HG02852 (cell line): ENCODE results near the gene ATF6.
"Not testable (repeated sequence)": the region's sequence is repeated elsewhere in the genome, so short reads cannot be mapped to it uniquely, and the experiment has no call there.

Experiments
- ATAC-seq: cut with Tn5 transposase; IDR thresholded peaks from one replicate; pipeline ENCODE4 v1.9.1; 2021; ENCODE audit warnings: mild to moderate bottlenecking, moderate library complexity; ENCODE audit not compliant: unreplicated experiment

ATF6 gene, protein sequence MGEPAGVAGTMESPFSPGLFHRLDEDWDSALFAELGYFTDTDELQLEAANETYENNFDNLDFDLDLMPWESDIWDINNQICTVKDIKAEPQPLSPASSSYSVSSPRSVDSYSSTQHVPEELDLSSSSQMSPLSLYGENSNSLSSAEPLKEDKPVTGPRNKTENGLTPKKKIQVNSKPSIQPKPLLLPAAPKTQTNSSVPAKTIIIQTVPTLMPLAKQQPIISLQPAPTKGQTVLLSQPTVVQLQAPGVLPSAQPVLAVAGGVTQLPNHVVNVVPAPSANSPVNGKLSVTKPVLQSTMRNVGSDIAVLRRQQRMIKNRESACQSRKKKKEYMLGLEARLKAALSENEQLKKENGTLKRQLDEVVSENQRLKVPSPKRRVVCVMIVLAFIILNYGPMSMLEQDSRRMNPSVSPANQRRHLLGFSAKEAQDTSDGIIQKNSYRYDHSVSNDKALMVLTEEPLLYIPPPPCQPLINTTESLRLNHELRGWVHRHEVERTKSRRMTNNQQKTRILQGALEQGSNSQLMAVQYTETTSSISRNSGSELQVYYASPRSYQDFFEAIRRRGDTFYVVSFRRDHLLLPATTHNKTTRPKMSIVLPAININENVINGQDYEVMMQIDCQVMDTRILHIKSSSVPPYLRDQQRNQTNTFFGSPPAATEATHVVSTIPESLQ

DNA sequence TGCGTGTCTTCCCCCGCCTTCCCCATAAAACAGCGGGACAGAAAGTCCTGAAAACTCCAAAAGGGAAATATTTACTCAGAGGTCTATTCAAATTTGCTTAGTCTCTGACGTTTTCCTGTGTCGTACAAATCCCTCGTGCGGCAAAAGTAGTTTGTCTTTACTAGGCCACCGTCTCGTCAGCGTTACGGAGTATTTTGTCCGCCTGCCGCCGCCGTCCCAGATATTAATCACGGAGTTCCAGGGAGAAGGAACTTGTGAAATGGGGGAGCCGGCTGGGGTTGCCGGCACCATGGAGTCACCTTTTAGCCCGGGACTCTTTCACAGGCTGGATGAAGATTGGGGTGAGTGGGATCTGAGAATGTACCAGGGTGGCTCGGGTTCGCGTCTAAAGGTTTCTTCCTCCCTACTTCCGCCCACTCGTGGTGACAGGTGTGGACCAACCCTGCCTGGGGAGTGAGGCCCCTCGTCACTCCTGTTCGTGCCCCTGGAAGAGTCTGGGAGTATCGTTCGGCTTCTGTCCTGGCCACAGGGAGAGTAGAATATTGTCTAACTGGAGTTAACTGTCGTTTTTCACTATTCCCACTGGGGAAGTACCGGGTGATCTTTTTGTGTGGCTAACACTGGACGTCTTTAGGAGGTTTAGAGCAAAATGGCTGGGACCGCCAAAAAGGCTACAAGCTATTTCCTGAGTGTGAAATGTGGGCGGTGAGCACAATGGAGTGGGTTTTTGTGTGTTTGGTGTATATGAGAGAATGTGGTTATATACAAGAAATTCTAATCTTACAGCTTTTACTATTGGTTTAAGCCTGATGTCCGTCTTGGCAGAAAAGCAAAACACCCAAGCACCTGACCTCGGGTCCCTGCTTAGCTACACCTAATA lies at the start of gene ATF6:
TSS of gene ATF6 (plus strand) at position 219 of the 880 bp plus-strand sequence. CDS start at position 260, 41 bp downstream.
- ATAC-seq: peak; percentile 68

DNA sequence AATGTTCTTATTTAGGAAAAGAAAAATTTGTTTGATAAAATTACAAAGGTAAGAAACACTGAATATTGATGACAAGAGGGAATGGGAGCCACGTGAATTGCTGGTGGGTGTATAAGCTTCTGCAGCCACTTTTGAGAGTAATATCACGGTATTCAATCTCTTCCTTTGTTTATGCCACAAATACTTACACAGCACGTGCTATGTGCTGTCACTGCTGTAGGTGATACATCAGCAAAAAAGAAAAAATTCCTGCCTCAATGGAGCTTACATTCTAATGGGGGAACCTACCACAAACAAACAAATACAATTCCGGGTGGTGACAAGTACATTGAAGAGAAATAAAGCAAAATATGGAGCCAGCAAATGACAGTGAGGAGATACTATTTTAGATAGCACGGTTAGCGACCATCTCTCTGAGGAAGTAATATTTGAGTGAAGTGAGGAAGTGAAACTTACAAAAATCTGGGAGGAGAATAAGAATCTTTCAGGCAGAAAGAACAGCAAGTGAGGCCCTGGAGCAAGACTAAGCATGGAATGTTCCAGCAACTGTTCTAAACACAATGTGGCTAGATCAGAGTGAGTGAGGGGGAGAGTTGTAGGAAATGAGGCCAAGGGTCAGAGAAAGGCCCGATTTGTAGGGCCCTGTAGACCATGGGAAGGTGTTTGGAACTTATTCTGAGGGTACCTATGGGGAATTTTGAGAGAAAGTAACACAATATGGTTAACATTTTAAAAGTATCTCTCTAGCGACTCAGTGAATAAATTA lies 47.4 kb upstream of the ATF6 start:
- peak; percentile 47 for ATAC-seq

DNA sequence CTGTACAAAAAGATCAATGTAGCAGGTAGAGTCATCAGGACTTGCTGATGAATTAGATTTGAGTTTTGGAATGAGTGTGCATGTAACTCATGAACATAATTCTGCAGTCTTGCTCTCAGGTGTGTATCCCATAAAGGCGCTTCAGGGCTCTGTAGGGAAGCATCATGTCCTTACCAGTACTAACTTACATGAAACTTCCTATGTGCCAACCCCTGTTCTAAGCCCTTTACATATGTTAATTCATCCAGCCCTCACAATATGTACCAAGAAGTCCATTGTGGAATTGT lies 46.9 kb upstream of the ATF6 start:
- ATAC-seq: peak; percentile 47

DNA sequence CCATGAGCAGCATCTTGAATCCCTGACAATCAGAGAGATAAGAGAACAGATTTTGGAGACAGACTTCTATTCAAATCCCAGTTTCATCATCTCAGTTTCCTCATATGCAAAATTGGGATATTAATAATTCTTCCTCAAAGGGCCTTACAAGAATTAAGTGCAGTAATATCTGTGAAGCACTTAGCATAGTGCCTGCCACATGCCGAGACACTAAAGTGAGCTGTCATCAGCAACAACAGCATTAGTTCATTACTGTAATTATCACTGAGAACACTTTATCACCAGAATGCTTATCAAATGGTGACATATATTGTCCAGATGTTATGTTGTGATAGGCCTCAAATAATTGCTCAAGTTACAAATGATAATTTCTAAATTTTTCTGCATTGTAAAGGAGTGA lies 45.7 kb upstream of the ATF6 start:
- ATAC-seq: no peak

DNA sequence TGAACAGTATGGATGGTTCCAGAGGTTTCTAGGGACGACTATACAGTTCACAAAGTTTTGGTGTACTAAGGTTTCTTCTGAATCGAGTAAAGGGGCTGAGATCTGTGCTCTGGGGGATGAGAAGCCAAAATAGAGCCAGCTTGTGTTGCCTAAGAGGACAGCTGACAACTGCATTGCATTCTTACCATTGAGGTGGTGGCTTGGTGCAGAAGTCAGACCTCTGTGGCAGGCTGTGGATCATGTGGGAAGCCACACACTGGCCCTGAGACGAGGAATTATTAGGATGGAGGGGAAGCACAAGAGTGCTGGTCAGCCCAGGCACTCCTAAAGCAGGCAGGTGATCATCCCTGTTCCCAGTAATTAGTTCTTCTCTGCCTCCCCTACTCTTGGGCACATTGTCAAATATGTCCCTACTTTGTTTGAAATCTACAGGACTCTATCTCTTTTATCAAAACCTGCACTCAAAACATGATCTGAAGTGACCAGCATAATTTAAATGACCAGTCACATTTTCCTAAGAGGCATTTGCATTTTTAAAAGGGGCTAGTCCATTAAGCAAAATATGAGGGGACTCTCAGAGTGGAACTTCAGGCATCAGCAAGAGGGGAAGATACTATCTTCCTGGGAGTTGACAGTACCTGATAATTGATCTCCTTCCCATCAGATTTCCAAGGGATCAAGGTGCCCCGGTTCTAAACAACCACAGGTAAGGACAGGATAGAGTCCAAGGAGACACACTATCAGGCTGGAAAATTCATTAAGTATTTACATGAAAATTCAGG lies 45.0 kb upstream of the ATF6 start, which contains the start of gene FCRLB:
TSS of gene FCRLB (plus strand) at position 589 of the 782 bp plus-strand sequence. CDS start 1,129 bp downstream, outside the sequence.
- ATAC-seq: no peak

DNA sequence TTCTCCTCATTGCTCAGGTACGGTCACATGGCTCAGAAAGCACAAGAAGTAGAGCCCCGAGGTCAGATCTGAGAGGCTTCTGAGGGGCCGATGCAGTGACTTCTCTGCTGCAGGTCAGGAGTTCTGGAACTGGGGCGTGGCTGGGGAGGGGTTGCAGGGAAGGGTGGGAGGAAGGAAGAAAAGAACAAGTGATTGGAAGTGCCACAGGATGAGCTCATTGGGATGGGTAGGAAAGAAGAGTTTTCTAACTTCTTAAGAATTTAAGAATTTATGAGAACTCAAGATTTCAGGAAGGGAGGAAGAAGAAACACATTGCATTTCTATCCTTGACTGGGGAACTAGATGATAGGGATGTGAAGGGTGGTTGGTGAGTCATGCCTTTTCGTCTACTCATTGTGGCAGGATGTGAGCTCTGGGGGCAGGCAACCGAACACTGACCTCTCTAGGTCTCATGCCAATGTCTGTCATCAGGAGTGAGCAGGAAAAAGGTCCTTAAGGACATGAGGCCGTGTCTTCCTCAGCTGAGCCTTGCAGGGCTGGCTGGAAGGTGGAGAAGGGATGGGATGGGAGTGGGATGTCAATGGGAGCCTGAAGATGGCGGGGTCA lies 44.3 kb upstream of the ATF6 start:
- ATAC-seq: no peak

DNA sequence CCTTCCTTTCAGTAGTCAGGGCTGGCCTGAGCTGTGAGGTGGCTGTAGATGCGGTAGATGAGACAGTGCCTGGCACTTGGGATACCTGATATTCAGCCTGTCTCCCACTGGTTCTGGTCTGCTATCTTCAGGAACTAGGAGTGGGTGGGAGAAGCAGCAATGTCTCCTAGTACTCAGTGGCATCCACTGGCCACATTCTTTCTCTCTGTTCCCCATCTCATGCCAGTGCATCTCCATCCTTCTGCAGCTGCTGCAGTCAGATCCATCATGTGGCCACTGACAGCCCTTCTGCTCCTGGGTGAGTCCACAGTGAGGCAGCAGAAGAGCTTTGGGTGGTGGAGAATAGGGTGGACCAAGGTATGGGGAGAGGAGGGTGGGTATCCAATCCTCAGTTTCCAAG lies 43.7 kb upstream of the ATF6 start:
- ATAC-seq: no peak

DNA sequence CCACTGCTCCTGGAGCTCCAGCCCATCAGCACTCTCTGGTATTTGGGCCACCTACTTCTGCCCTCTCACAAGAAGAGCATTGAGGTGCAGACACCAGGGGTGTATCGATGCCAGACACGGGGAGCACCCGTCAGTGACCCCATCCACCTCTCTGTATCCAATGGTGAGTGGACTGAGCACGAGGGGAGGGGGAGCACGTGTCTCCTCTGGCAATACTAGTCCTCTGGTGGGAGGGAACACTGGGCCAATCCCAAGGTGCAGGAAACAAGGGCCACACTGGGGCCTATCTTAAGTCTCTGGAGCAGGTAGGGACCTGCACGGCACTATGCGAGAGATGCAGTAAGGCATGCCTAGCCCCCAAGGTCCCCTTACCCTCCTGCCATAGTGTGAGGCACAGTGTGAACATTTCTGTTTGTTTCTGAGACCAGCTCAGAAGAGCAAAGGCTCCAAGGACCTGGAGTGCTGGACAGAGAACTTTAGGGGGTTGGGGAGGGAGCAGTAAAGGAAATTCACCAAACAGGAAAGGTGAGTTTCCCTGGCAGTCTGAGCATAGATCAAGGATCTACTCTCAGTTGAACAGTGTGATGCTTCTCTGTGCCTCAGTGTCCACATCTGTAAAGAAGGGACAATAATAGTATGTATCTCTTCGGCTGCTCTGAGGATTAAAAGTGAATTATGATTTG lies 42.5 kb upstream of the ATF6 start:
- no peak for ATAC-seq

DNA sequence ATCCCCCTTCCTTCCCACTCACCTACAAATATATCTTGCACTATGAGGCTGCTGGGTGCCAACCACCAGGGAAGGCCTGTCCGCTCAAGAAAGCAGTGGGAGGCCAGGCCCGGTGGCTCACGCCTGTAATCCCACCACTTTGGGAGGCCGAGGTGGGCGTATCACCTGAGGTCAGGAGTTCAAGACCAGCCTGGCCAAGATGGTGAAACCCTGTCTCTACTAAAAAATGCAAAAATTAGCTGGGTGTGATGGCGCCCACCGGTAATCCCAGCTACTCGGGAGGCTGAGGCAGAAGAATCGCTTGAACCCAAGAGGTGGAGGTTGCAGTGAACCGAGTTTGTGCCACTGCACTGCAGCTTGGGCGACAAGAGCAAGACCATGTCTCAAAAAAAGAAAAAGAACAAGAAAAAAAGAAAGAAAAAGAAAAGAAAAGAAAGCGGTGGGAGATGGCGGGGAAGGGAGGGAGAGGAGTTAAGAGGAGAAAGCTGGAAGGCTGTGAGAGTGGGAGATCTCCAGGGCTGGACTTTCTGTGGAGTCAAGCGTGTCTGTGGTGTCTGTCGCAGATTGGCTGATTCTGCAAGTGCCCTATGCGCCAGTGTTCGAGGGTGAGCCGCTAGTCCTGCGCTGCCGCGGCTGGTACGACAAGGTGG lies 40.7 kb upstream of the ATF6 start:
- ATAC-seq: not testable (repeated sequence)

DNA sequence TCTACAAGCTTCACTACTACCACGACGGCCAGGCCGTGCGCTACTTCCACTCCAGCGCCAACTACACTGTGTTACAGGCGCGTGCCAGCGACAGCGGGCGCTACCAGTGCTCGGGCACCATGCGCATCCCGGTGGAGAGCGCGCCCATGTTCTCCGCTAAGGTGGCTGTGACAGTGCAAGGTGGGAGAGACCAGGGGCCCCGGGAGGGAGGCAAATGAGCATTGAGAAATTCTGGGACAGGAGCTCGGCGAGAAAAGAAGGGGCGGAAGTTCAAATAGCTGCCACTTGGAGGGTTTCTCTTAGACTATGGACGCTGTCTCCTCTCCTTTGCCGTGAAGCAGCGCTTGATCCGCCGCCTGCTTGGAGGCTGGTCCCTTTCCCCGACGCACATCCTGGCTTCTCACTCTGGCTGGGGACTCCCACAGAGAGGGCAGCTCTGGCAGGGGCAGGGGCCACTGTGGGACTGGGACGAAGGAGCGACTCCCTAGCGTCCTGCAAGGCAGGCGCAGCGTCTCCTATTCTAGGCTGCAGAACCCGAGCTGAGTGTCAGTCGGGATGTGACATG lies 40.1 kb upstream of the ATF6 start:
- peak; percentile 24 for ATAC-seq

DNA sequence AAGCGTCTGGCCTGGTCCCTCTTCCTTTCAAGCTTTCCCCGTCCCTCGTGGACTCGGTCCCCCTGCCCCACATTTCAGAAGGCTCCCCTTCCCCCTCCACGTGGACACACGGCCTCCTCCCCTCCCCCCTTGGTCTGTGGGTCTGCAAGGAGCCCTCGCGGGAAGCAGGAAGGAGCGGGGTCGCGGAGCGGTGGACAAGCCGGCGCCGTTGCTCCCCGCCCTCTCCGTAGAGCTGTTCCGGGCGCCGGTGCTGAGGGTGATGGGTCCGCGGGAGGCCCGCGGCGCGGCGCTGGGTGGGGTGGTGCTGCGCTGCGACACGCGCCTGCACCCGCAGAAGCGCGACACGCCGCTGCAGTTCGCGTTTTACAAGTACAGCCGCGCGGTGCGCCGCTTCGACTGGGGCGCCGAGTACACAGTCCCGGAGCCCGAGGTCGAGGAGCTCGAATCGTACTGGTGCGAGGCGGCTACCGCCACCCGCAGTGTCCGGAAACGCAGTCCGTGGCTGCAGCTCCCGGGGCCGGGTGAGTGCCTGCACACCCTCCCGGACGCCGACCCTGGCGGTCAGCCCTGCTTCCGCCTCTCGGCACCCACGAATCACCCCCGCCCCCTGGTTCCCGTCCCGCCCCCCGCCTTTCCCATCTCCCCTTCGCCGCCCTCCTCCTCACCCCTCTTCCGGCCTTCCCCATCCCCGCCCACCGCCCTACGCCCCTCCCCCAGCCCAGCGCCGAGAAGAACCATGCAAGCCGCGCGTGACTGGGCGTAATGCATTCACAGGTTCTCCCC lies 39.5 kb upstream of the ATF6 start:
- ATAC-seq: peak; percentile 44

DNA sequence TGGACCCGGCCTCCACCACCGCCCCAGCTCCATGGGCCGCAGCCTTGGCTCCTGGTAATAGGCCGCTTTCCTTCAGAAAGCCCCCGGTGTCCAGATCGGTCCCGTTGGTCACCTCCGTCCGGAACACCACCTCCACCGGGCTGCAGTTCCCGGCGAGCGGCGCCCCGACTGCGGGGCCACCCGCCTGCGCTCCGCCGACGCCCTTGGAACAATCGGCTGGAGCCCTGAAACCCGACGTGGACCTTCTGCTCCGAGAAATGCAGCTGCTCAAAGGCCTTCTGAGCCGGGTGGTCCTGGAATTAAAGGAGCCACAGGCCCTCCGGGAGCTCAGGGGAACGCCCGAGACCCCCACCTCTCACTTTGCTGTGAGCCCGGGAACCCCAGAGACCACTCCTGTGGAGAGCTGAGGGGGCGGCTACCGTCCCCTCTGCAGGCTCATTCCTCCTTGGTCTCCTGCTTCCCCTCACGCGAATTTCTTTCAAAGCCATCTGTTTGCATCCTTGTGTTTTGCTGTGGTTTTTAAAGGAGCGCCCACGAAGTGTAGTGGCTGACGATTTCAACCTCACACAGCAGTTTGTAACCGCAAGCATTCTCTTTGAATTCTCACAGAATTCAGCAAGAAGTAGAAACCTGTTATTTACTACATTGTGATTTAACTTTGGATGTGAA lies 38.7 kb upstream of the ATF6 start:
- peak; percentile 23 for ATAC-seq

DNA sequence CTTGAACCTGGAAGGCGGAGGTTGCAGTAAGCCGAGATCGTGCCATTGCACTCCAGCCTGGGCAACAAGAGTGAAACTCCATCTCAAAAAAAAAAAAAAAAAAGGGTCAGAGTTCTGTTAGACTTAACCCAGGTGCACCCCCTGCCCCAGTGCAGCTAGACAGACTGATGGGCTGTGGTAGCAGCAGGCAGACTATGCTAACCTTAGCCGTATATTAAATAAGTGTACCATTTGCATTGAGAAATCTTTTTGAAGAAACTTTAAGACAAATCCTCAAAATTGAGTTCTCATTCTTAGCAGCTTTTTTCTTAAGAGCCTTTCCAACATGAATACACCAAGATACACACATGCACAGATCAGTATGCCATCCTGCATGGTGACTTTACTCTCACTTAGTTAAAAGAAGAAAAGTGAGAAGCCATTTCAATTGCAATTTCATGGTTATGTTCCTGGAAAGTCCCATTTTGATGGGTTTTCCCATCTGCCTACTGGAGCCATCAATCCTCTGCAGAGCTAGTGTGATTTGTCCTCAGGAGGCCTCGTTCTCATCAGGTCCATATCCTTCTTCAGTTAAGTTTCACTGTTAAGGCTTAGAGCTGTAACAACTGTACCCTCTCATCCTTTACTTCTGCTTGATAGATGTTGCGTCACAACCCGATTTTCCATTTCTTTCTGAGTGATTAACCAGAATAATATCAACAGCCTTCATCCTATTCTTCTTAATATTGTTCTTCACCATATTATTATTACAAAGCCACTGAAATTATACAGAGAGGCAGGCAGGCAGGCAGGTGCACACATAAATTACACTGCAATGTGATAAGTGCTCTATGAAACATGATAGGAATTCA lies 37.5 kb upstream of the ATF6 start:
- ATAC-seq: no peak

DNA sequence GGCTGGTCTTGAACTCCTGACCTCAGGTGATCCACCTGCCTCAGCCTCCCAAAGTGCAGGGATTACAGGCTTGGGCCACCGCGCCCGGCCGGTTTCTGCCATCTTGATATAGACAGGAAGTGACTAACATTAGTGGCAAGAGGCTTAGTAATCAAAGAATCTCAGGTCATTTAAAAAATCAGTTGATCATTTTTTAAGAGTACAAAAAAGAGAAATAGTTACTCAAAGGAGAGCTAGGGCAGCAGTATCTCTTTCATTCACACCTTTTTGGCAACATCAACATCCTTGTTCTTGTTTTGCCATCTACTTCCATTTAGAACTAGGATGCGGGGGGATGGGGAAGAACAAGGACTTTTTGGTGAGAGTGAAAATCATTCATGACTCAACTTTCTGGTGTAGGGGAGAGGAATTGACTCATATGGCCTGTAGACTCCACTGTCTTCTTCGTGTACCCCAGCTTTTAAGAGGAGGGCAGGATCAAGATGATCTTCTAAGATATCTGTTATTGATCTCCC lies 36.0 kb upstream of the ATF6 start:
- no peak for ATAC-seq

DNA sequence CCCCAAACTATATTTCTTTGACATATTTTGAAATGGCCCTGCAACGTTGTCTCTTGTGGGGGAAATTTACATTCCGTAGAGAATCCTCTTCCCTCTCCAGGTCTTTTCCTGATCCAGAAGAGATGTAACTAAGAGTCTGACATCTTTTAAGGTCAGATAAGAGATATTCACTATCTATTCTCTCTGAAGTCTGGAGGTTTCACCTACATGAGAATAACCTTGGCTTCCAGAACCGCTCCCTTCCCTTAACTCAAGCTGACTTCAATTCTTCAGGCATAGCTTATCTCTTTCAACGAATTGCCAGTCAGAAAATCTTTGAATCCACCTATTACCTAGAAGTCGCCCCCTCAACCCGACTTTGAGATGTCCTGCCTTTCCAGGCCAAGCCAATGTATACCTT lies 34.9 kb upstream of the ATF6 start:
- ATAC-seq: no peak
